Epithelial cell of esophagus (primary cell): Measurements from ENCODE around the gene FAM204A.
A peak's percentile ranks its signal among the peaks of the same experiment; 100 is the strongest.

Experiments
- DNase-seq: peaks from one replicate; pipeline ENCODE4 v3.0.0; 2010; ENCODE audit warnings: low read depth
- H3K4me3 ChIP-seq: 2 replicates; pipeline ENCODE4 v1.5.1; 2011; ENCODE audit warnings: mild to moderate bottlenecking, low read length, control low read depth
- CTCF ChIP-seq: IDR thresholded peaks from 2 replicates; pipeline ENCODE4 v1.5.1; 2011; ENCODE audit warnings: low read depth, mild to moderate bottlenecking, low read length, control low read depth, inconsistent platforms; ENCODE audit not compliant: insufficient read depth; ENCODE audit errors: missing control alignments

Gene FAM204A

GRCh38 chr10:118341791-118342637 lies at the start of gene FAM204A:
FAM204A (minus strand) TSS chr10:118342324; CDS start chr10:118336415, 5,909 bp downstream.
- TF ChIP-seq CTCF = no peak
- H3K4me3 ChIP-seq = peak within 1 kb of the TSS; percentile 85
- peak; percentile 96 for DNase-seq

GRCh38 chr10:118383699-118384098 lies 41.6 kb upstream of the FAM204A start:
- no peak overlapping the region for H3K4me3 ChIP-seq
- TF ChIP-seq CTCF = no peak
- DNase-seq = no peak

GRCh38 chr10:118383063-118383689 lies 41.1 kb upstream of the FAM204A start:
- peak; percentile 14 for DNase-seq
- no peak overlapping the region for H3K4me3 ChIP-seq
- no peak for TF ChIP-seq CTCF

GRCh38 chr10:118374404-118374803 lies 32.3 kb upstream of the FAM204A start:
- DNase-seq = peak; percentile 32
- no peak overlapping the region for H3K4me3 ChIP-seq
- no peak for TF ChIP-seq CTCF

GRCh38 chr10:118373786-118374185 lies 31.7 kb upstream of the FAM204A start:
- DNase-seq = peak; percentile 56
- no peak for TF ChIP-seq CTCF
- H3K4me3 ChIP-seq = no peak overlapping the region

GRCh38 chr10:118370499-118370898 lies 28.4 kb upstream of the FAM204A start:
- no peak overlapping the region for H3K4me3 ChIP-seq
- no peak for TF ChIP-seq CTCF

More at GRCh38 chr10:118370499-118370898, 28.4 kb upstream of the FAM204A start:
- peak; percentile 41 for DNase-seq
